Suppressor macrophage treated with lipopolysaccharide for 4 hours (primary cell): ENCODE measurements around the gene TGM2.

ENCODE experiments used
- DNase-seq: peaks from one replicate; pipeline ENCODE4 v3.0.0-alpha.2; 2020

Gene TGM2

GRCh38 chr20:38173237-38174156 is 8.4 kb upstream of the TGM2 start:
- peak; percentile 67 for DNase-seq

GRCh38 chr20:38172408-38172807 is 7.3 kb upstream of the TGM2 start:
- DNase-seq = no peak

DNA sequence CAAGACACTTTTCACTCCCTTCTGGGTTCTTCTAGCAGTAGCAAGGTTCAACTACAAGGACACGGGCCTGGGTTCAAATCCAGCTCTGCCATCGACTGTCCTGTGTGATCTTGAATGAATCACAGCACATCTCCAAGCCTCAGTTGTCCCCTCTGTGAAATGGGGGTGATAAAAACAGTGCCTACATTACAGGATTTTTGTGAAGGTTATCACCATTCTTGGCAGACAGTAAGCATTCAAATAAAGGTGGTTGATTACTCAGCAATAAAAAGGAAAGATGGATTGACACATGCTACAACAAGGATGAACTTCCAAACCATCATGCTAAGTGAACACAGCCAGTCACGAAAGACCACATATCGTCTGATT is 6.6 kb upstream of the TGM2 start:
- no peak for DNase-seq

- DNase-seq = no peak
These were observed 6.0 kb upstream of the TGM2 start for GRCh38 chr20:38170826-38171674.

- no peak for DNase-seq
These were observed 5.3 kb upstream of the TGM2 start for GRCh38 chr20:38170219-38170825.

DNA sequence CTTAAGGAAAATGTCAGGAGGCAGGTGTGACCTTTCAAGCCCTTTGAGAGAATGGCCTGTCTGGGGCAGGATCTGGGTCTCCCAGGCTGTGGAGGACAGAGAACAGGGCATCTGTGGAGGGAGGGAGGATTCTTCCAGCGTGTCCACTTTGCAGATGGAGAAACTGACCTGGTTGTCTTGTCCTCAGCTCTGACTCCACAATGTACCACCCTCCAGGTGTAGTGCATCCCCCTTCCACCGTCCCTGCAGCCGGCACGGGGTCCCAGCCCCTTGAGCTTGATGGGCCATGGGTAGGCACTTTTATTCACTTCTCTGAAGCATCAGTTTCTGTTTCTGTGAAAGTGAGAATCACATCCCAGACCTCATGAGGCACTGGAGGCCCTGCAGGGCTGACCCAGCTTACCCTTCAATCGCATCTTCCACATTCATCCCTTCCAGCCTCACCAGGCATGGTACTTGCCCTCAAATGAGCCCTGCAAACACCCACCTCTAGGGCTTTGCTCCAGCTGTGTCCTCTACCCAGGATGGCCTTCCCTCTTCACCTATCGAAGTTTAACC is 4.6 kb upstream of the TGM2 start:
- peak; percentile 38 for DNase-seq

- peak; percentile 81 for DNase-seq
These were observed 3.9 kb upstream of the TGM2 start for GRCh38 chr20:38168791-38169589.

DNA sequence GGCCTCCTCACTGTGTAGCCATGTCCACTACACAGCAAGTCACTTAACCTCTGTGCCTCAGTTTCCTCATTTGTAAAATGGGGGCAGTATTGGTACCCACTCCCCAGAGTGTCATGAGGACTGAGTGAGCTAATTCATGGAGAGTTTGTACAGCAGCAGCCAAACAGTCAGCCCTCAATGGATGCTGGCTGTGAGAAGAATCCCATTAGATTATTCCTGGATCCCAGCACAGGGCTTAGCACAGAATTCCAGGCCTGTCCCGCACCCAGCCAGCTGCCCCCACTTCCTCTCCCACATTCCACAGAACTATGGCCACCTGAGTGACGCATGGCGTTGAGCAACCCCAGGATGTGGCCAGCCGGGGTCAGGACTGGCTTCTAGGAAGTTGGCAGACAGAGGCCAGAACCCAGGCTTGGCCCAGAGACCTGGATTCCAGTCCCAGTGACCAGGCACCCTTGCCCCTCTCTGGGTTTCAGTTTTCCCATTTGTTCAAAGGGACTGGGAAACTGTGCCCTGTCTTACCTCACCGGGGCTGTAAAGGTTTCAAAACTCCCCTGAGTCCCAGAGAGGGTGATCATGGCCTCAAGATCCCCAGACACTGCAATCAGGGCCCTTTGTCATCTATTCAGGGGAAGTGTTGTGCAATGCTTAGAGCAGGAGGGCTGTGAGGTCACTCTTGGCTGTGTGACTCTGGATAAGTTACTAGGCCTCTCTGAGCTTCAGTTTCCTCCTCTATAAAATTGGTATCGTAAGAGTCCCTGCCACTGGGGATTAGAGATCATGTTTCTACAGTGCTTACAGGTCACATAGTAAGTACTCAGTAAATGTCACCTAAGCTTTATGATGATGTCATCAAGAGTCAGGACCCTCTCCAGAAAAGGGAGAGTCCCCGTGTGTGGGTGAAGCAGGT is 3.0 kb upstream of the TGM2 start:
- peak; percentile 96 for DNase-seq

- DNase-seq = no peak
These were observed 2.3 kb upstream of the TGM2 start for GRCh38 chr20:38167328-38167850.

DNA sequence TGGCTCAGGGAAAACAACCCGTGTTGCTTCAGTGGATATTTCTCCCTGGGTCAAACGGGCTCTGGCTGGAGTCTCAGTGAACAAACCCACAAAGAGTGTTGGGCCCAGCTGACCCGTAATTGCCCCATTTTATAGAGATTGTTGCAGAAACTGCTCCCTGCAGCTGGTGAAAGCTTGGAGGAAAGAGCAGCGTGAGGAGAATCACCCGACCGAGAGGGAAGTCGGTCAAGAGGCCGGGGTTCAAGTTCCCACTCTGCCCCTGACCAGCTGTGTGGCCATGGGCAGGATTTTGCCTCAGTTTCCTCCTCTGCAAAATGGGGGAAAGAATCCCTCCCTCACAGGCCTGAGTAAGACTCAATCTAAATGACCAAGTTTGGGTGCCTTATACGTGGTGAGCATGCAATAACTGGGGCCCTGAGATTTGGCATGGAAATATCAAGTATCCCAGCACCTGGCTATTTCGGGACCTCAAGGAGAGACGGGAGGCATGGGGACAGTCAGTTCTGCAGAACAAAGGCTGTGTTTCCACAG is 1.7 kb upstream of the TGM2 start:
- DNase-seq = no peak

GRCh38 chr20:38165966-38166702 is 1.1 kb upstream of the TGM2 start:
- DNase-seq = no peak

GRCh38 chr20:38164624-38165088 is 414 bp downstream of the TGM2 start:
- DNase-seq = no peak

- no peak for DNase-seq
These were observed 1.0 kb downstream of the TGM2 start for GRCh38 chr20:38164069-38164468.

DNA sequence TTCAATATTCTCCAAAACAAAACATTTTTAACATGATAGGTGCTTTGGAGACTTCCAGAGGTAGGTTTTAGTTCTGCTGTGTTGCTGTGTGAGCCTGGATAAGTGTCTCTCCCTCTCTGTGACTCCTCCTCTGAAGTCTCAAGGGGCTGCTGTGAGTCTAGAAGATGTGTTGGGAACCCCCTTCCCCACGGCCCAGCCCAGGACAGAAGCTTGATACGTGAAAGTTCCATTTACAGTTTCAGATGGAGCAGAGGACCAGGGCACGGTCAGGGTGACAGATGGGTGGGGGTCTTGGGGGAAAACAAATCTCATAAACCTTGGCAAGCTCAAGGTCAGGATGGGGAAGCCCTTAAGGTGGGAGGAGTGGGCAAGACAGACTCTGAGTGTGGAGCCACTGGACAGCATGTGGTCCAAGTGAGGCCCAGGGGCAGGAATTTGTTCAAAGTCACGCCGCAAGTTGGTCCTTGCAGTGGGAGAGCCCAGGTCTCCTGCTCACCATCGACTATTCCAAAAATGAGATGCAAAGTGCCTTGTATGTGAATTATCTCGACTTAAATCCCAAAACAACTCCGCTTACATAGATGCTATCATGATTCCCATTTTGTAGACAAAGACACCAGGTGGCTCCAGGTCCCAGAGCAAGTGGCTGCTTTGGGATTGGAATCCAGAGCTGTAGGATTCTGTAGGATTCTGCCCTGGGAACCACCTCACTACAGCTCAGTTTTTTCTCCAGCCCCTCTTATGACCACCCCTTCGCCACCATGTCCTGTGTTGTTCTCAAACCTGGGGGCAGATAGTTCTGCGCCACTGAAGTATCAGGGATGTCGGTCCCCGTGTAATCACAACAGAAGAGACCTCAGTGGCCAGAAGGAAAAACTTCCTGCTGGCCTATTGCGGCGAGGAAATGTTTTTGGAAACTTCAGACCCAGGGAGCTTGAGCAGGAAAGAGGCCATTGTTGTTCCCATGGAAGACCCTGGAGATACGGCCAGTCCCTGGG is 1.9 kb downstream of the TGM2 start:
- no peak for DNase-seq

DNA sequence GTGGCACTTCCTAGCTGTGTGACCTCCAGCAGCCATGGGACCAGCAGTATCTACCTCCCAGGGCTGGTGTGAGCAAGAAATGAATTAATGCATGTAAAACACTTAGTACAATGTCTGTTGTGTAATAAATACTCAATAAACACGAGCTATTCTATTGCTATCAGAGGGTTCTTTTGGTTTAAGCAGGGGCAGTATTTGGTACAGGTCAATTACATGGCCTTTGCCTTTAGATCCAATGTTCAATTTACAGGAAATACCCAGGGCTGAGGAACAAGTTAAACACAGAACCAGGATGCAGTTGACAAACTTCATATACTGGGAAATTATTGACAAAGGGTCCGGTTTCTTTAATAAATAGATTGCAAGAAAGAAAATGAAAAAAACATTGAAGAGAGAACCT is 2.9 kb downstream of the TGM2 start:
- DNase-seq = no peak

GRCh38 chr20:38161412-38161774 is 3.7 kb downstream of the TGM2 start:
- no peak for DNase-seq

- DNase-seq = no peak
These were observed 4.9 kb downstream of the TGM2 start for GRCh38 chr20:38159957-38160756.

GRCh38 chr20:38159566-38159956 is 5.5 kb downstream of the TGM2 start:
- no peak for DNase-seq
